ENCODE results near the gene JUND. TPM values are rescaled to one million over a fixed set of nuclear protein-coding genes. Genes with fewer than 3 reads are reported as not detected.

The JUND gene
- total RNA-seq, 4 donors from 2014 or later: 241 to 573 (median 297) TPM

DNA sequence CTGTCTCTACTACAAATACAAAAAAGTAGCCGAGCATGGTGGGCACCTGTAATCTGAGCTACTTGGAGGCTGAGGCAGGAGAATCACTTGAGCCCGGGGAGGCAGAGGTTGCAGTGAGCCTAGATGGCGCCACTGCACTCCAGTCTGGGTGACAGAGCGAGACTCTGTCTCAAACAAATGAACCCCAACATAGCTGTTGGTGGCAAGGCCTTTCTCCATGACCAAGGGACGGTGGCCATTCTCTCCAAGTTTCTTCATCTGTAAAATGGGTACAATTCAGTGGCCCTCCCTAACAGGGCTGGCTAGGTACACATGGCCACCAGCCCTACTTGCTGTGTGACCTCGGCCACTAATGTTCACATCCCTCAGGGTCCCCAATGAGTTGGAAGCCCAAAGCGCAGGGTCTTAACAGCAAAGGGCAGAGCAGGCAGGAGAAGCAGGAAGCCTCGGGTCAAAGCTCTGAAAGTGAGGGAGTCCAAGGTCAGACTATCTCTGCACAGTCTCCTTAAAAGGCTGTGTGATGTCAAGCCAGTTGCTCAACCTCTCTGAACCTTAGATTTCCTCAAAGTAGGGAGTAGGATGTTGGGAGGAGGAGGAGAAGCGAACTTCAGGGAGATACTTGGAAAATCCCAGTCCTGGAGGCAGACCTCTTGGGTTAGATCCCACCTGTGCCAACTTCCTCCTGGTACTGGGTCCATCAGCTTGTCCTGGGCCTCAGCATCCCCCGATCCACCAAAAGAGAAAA lies 2.7 kb downstream of the JUND start:
- Histone ChIP-seq H3K4me3 (peak overlapping the region; percentile 69 to 99), H3K27me3 (no peaks in the 10 kb centered on the region), H3K36me3 (peaks cover 0 to 20% of the 10 kb centered on the region in 2 donors), H3K9me3 (no peaks in the 10 kb centered on the region), H3K27ac (peak overlapping the region; percentile 100), H3K4me1 (peaks cover 5 to 71% (median 54%) of the 10 kb centered on the region in 3 donors)
- 16 to 27% methylated on average over 3 of the region's 10 CpGs for WGBS, 2 donors (ENCODE audit: low coverage in 1 of 2)
- ATAC-seq: no peak
- TF ChIP-seq, protein P1, sequence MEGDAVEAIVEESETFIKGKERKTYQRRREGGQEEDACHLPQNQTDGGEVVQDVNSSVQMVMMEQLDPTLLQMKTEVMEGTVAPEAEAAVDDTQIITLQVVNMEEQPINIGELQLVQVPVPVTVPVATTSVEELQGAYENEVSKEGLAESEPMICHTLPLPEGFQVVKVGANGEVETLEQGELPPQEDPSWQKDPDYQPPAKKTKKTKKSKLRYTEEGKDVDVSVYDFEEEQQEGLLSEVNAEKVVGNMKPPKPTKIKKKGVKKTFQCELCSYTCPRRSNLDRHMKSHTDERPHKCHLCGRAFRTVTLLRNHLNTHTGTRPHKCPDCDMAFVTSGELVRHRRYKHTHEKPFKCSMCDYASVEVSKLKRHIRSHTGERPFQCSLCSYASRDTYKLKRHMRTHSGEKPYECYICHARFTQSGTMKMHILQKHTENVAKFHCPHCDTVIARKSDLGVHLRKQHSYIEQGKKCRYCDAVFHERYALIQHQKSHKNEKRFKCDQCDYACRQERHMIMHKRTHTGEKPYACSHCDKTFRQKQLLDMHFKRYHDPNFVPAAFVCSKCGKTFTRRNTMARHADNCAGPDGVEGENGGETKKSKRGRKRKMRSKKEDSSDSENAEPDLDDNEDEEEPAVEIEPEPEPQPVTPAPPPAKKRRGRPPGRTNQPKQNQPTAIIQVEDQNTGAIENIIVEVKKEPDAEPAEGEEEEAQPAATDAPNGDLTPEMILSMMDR (IDR thresholded peaks at IDR 0.05): peak in 2 of 4 experiments; percentile 14 to 19
- TF ChIP-seq EP300 (IDR thresholded peaks at IDR 0.05) (no peak), POLR2AphosphoS5 (IDR thresholded peaks at IDR 0.05) (peak; percentile 39), POLR2A (IDR thresholded peaks at IDR 0.05) (peak in 1 of 2 donors; percentile 3)

DNA sequence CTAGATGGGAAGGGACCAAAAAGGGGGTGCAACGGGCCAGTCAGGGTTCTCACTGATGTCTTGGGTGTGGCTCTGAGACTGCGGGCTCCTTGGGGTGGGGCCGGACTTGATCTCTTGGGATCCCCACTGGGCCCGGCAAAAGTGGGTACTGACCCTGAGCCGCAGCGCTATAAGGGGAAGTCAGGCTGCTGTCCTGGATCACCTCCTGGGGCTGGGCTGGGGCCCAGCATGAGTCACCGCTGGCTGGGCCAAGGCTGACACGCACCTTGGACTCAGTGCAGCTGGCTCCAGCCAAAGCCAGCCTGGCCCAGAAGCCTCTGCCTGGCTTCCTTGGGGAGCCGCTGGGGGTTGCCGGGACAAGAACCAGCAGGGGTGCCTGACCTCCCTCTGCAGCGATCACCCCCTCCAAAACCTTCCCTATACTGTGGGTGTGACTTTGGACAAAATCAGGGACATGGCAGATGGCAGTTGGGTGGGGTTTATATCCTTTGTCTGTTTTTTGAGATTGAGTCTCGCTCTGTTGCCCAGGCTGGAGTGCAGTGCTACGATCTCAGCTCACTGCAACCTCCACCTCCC lies 6.6 kb downstream of the JUND start:
- no peak for TF ChIP-seq EP300 (IDR thresholded peaks at IDR 0.05)
- TF ChIP-seq, protein P1 (IDR thresholded peaks at IDR 0.05): peak in 2 of 4 experiments; percentile 21 to 30
- peak; percentile 91 for TF ChIP-seq POLR2AphosphoS5 (IDR thresholded peaks at IDR 0.05)
- peak in 1 of 2 donors; percentile 22 for TF ChIP-seq POLR2A (IDR thresholded peaks at IDR 0.05)
- Histone ChIP-seq H3K4me1 (peaks cover 0 to 83% (median 42%) of the 10 kb centered on the region in 3 donors), H3K27ac (peak overlapping the region; percentile 32 to 100 (median 84)), H3K27me3 (no peaks in the 10 kb centered on the region), H3K4me3 (peak overlapping the region in 1 of 2 donors; percentile 12), H3K9me3 (no peaks in the 10 kb centered on the region), H3K36me3 (peaks cover 0 to 20% of the 10 kb centered on the region in 2 donors)
- peak; percentile 81 for ATAC-seq
- WGBS, 2 donors (ENCODE audit: low coverage in 1 of 2): 6% methylated on average over 7 of the region's 13 CpGs; no CpG with 5 or more reads in 1 of the 2 donors

DNA sequence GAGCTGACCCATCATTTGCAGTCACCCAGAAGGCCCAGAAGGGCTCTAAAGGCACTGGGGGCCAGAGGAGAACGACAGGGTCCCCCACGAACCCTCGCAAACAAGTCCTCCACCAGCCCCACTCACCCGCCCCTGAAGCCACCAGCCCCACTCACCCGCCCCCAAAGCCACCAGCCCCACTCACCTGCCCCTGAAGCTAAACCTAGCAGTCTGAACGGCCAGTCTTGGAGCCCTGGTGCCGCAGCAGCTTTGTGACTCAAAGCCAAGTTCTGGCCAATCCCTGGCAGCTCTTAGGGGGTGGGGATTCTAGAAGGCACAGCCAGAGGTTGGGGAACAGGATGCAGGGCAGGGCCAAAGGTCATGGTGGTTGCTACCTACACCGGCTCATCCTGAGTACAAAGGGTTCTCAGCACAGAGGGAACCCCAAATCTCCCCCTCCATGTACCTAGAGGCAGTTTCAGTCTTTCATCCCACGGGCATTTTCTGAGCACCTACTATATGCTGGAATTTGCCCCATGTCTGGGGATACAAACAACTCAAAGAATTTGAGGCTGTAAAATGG lies 7.1 kb downstream of the JUND start, which contains the start of gene IQCN:
Gene IQCN, minus strand, starts transcription at position 234 of the 562 bp plus-strand sequence. CDS start 4,974 bp downstream, outside the sequence.
- WGBS, 2 donors (ENCODE audit: low coverage in 1 of 2): 20 to 33% methylated on average over 1 to 2 of the region's 9 CpGs
- Histone ChIP-seq H3K4me1 (peaks cover 0 to 83% (median 42%) of the 10 kb centered on the region in 3 donors), H3K4me3 (peak within 1 kb of the TSS in 1 of 2 donors; percentile 12)

DNA sequence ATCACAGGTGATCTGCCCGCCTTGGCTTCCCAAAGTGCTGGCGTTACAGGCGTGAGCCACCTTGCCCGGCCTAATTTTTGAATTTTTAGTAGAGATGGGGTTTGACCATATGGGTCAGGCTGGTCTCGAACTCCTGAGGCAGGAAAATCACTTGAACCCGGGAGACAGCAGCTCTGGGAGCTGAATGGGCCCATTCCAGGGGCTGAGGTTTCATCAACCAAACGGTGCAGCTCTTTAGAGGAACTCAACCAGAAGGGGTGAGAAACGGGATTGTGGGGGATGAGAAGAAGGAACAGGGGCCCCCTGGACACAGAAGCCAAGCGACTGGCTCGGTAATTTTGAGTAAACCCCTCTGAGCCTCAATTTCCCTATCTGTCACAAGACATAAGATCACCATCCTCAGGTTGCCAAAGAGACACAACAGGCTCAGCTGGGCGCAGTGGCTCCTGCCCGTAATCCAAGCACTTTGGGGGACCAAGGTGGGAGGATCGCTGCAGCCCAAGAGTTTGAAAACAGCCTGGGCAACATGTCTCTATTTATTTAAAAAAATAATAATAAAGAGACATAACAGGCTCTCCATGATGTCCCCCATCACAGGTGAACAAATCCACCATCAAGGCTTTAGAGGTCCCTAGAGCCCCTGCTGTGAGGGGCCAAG lies 7.7 kb downstream of the JUND start:
- peak overlapping the region in 3 of 4 donors; percentile 80 to 100 (median 87) for H3K27ac ChIP-seq
- H3K27me3 ChIP-seq: no peaks in the 10 kb centered on the region
- no peak for ATAC-seq
- peaks cover 0 to 77% (median 38%) of the 10 kb centered on the region in 3 donors for H3K4me1 ChIP-seq
- H3K36me3 ChIP-seq: peaks cover 0 to 23% of the 10 kb centered on the region in 2 donors
- WGBS, 2 donors (ENCODE audit: low coverage in 1 of 2): 96% methylated on average over 8 of the region's 13 CpGs; no CpG with 5 or more reads in 1 of the 2 donors
- no peaks in the 10 kb centered on the region for H3K9me3 ChIP-seq
- no peak overlapping the region for H3K4me3 ChIP-seq
- TF ChIP-seq EP300 (IDR thresholded peaks at IDR 0.05): no peak
- no peak for TF ChIP-seq POLR2AphosphoS5 (IDR thresholded peaks at IDR 0.05)
- TF ChIP-seq, protein P1 (IDR thresholded peaks at IDR 0.05): no peak
- TF ChIP-seq POLR2A (IDR thresholded peaks at IDR 0.05): no peak

More for the DNA sequence above, 7.1 kb downstream of the JUND start, which contains the start of gene IQCN:
- Histone ChIP-seq H3K27ac (peak within 1 kb of the TSS; percentile 32 to 100 (median 84)), H3K27me3 (no peaks in the 10 kb centered on the region), H3K36me3 (peaks cover 0 to 22% of the 10 kb centered on the region in 2 donors), H3K9me3 (no peaks in the 10 kb centered on the region)
- ATAC-seq: peak; percentile 12
- TF ChIP-seq POLR2A (IDR thresholded peaks at IDR 0.05): peak in 1 of 2 donors; percentile 16
- no peak for TF ChIP-seq POLR2AphosphoS5 (IDR thresholded peaks at IDR 0.05)
- no peak for TF ChIP-seq EP300 (IDR thresholded peaks at IDR 0.05)

Data from gastroesophageal sphincter (tissue), 4 donors.